ENCODE measurements around the gene ALS2CL. TPM values are rescaled to one million over a fixed set of nuclear protein-coding genes. Genes with fewer than 3 reads are reported as not detected.

Gene ALS2CL
- polyA plus RNA-seq, 2 of the 4 experiments (the other 2 are of a cell fraction): 2.3 to 4.0 TPM

GRCh38 chr3:46626039-46626438 is 67.4 kb downstream of the ALS2CL start:
- H3K9me3 ChIP-seq: no peaks in the 10 kb centered on the region
- TF ChIP-seq ATOH8 (CRISPR knock-in tag; IDR thresholded peaks at IDR 0.05; ENCODE audit: low read depth): no peak
- CTCF ChIA-PET: interaction anchor here (9.1 kb wide), 1 partner anchor 138 kb away, joined by 90 read pairs; no protein-coding TSS in a partner anchor
- H3K4me3 ChIP-seq: no peak overlapping the region
- 0 out of 3 replicates have a peak, but pooled peaks cover 3% of the 10 kb centered on the region for H3K4me1 ChIP-seq
- no peak overlapping the region for H3K4me2 ChIP-seq
- ATAC-seq: no peak
- WGBS (ENCODE audit: missing lambda C conversion rate): 46% methylated on average over 4 of the region's 4 CpGs
- POLR2A ChIA-PET: no interaction called here
- no peak overlapping the region for H3K27ac ChIP-seq
- no peak for FAIRE-seq
- DNase-seq (ENCODE audit: low read depth in 1 of 2, low spot score in 1 of 2): no peak

GRCh38 chr3:46624975-46625490 is 68.4 kb downstream of the ALS2CL start:
- H3K27ac ChIP-seq: no peak overlapping the region
- POLR2A ChIA-PET: no interaction called here
- CTCF ChIA-PET: interaction anchor here (0.6 to 9.1 kb wide), 2 partner anchors 20 to 137 kb away, joined by 6 to 90 read pairs; no protein-coding TSS in a partner anchor
- H3K9me3 ChIP-seq: no peaks in the 10 kb centered on the region
- H3K4me1 ChIP-seq: 0 out of 3 replicates have a peak, but pooled peaks cover 3% of the 10 kb centered on the region
- DNase-seq (ENCODE audit: low read depth in 1 of 2, low spot score in 1 of 2) (no peak), ATAC-seq (no peak), FAIRE-seq (no peak)
- TF ChIP-seq ZNF302 (CRISPR knock-in tag; IDR thresholded peaks at IDR 0.05): no peak
- no peak for TF ChIP-seq HES2 (IDR thresholded peaks at IDR 0.05)
- no peak for TF ChIP-seq GATA3 (IDR thresholded peaks at IDR 0.05; ENCODE audit: borderline replicate concordance)
- TF ChIP-seq KDM5A (IDR thresholded peaks at IDR 0.05): no peak
- no peak for TF ChIP-seq CTCF (IDR thresholded peaks at IDR 0.05)
- TF ChIP-seq HOXB13 (CRISPR knock-in tag; IDR thresholded peaks at IDR 0.05; ENCODE audit: low read depth): no peak
- no peak for TF ChIP-seq RAD21 (conservative IDR thresholded peaks at IDR 0.05 in 1 of 2, IDR thresholded peaks at IDR 0.05 in 1 of 2)
- TF ChIP-seq ATOH8 (CRISPR knock-in tag; IDR thresholded peaks at IDR 0.05; ENCODE audit: low read depth): no peak
- no peak for TF ChIP-seq HOXA7 (CRISPR knock-in tag; IDR thresholded peaks at IDR 0.05)
- TF ChIP-seq RNF2 (IDR thresholded peaks at IDR 0.05; ENCODE audit: borderline replicate concordance, low read depth): no peak
- no peak for TF ChIP-seq ZFP36 (IDR thresholded peaks at IDR 0.05; ENCODE audit: borderline replicate concordance, partially characterized antibody)
- TF ChIP-seq RCOR1 (IDR thresholded peaks at IDR 0.05; ENCODE audit: low read depth, low read length): no peak
- no peak for TF ChIP-seq ZSCAN20 (CRISPR knock-in tag; IDR thresholded peaks at IDR 0.05)
- TF ChIP-seq FOXS1 (CRISPR knock-in tag; IDR thresholded peaks at IDR 0.05): no peak
- TF ChIP-seq BHLHE40 (IDR thresholded peaks at IDR 0.05; ENCODE audit: low read depth, low read length): no peak
- TF ChIP-seq CBX8 (IDR thresholded peaks at IDR 0.05): no peak
- no peak for TF ChIP-seq SREBF2 (IDR thresholded peaks at IDR 0.05)
- WGBS (ENCODE audit: missing lambda C conversion rate): 59% methylated on average over 3 of the region's 3 CpGs
- H3K4me3 ChIP-seq: no peak overlapping the region
- no peak overlapping the region for H3K4me2 ChIP-seq

- WGBS (ENCODE audit: missing lambda C conversion rate): 21% methylated on average over 2 of the region's 2 CpGs
- Histone ChIP-seq H3K27ac (no peak overlapping the region), H3K4me3 (no peak overlapping the region), H3K4me1 (0 out of 3 replicates have a peak, but pooled peaks cover under 1% of the 10 kb centered on the region), H3K4me2 (no peak overlapping the region), H3K9me3 (no peaks in the 10 kb centered on the region)
- ATAC-seq (no peak), FAIRE-seq (no peak), DNase-seq (ENCODE audit: low read depth in 1 of 2, low spot score in 1 of 2) (no peak)
- POLR2A ChIA-PET: no interaction called here
- CTCF ChIA-PET: no interaction called here
- no peak for TF ChIP-seq USF2 (IDR thresholded peaks at IDR 0.05)
- TF ChIP-seq POLR2A (IDR thresholded peaks at IDR 0.05; ENCODE audit: low read length): no peak
- no peak for TF ChIP-seq ATOH8 (CRISPR knock-in tag; IDR thresholded peaks at IDR 0.05; ENCODE audit: low read depth)
- TF ChIP-seq FOXS1 (CRISPR knock-in tag; IDR thresholded peaks at IDR 0.05): no peak
- no peak for TF ChIP-seq MAFK (IDR thresholded peaks at IDR 0.05; ENCODE audit: partially characterized antibody)
- no peak for TF ChIP-seq FOSB (CRISPR knock-in tag; IDR thresholded peaks at IDR 0.05)
- no peak for TF ChIP-seq KDM1A (IDR thresholded peaks at IDR 0.05; ENCODE audit: low read depth)
- TF ChIP-seq CBX8 (IDR thresholded peaks at IDR 0.05): no peak
- TF ChIP-seq EP300 (IDR thresholded peaks at IDR 0.05): no peak
- no peak for TF ChIP-seq HMGXB4 (CRISPR knock-in tag; IDR thresholded peaks at IDR 0.05; ENCODE audit: borderline replicate concordance)
- TF ChIP-seq HOXA7 (CRISPR knock-in tag; IDR thresholded peaks at IDR 0.05): no peak
- TF ChIP-seq RFX5 (IDR thresholded peaks at IDR 0.05): no peak
These were observed 68.9 kb downstream of the ALS2CL start for GRCh38 chr3:46624533-46624932.
